ENCODE data around the gene SETD4. TPM values are rescaled to one million over a fixed set of nuclear protein-coding genes. Genes with fewer than 3 reads are reported as not detected.

SETD4 gene
- total and polyA plus RNA-seq, 2 of the 8 experiments (the other 6 are each of a cell fraction or from before 2014, with no cell fraction given), result 20.1 to 46.6 TPM

- no peak for TF ChIP-seq CEBPB (IDR thresholded peaks at IDR 0.05; ENCODE audit: low read depth, low read length)
Observed at GRCh38 chr21:35995522-35996088, 64.7 kb downstream of the SETD4 start (continued).
